Urinary bladder (tissue), 4 donors: ENCODE data around the gene C11orf58. TPM values are rescaled to one million over a fixed set of nuclear protein-coding genes. Genes with fewer than 3 reads are reported as not detected.

ENCODE experiments used
- DNase-seq: peaks from one replicate; pipeline ENCODE4 v3.0.0-alpha.2; 2015; ENCODE audit errors: extremely low spot score
- H3K27ac ChIP-seq: one replicate; pipeline ENCODE4 v1.5.1; 2013; ENCODE audit warnings: low read depth, mild to moderate bottlenecking, moderate library complexity
- H3K36me3 ChIP-seq: one replicate; pipeline ENCODE4 v1.6.1; 2013; ENCODE audit warnings: mild to moderate bottlenecking, moderate library complexity; ENCODE audit not compliant: insufficient read depth
- H3K4me1 ChIP-seq: one replicate; pipeline ENCODE4 v1.6.1; 2013; ENCODE audit warnings: mild to moderate bottlenecking, moderate library complexity; ENCODE audit not compliant: insufficient read depth
- H3K4me3 ChIP-seq: one replicate; pipeline ENCODE4 v1.5.1; 2013; ENCODE audit warnings: low read depth, low read length
- WGBS: extraction: QIAGEN DNeasy Blood & Tissue Kit; methylation state at CpG from one replicate; pipeline ENCODE4 v1.1.7; 2013; 5-methylcytosine and 5-hydroxymethylcytosine counted together
- polyA plus RNA-seq: library from polyadenylated mRNA; stranded (reverse); fragments of 200-250 nt; gene quantifications from one replicate; pipeline ENCODE4 v1.2.3, GENCODE V29; 2013
- total RNA-seq: library from RNA; depleted of rRNA; stranded (reverse); fragments of >200 nt; gene quantifications from one replicate; pipeline ENCODE4 v1.2.3, GENCODE V29; 2014
- donor health status: healthy with polysubstance abuse.
- donor health status: healthy.

Gene C11orf58
- total and polyA plus RNA-seq, 2 donors = 154 to 217 TPM

GRCh38 chr11:16784666-16785065 is 46.2 kb downstream of the C11orf58 start:
- H3K36me3 ChIP-seq = no peaks in the 10 kb centered on the region
- H3K27ac ChIP-seq = no peak overlapping the region
- DNase-seq = no peak
- H3K4me1 ChIP-seq = no peaks in the 10 kb centered on the region
- H3K4me3 ChIP-seq = no peak overlapping the region
- WGBS = 52% methylated on average over 2 of the region's 2 CpGs

- H3K4me1 ChIP-seq = no peaks in the 10 kb centered on the region
- no peak overlapping the region for H3K27ac ChIP-seq
- 57% methylated on average over 7 of the region's 7 CpGs for WGBS
- H3K36me3 ChIP-seq = no peaks in the 10 kb centered on the region
- no peak for DNase-seq
- no peak overlapping the region for H3K4me3 ChIP-seq
These were observed 47.2 kb downstream of the C11orf58 start for GRCh38 chr11:16785520-16786128.

- 88% methylated on average over 6 of the region's 6 CpGs for WGBS
- H3K4me1 ChIP-seq = no peaks in the 10 kb centered on the region
- H3K36me3 ChIP-seq = no peaks in the 10 kb centered on the region
- DNase-seq = no peak
- no peak overlapping the region for H3K27ac ChIP-seq
- no peak overlapping the region for H3K4me3 ChIP-seq
These were observed 47.7 kb downstream of the C11orf58 start for GRCh38 chr11:16786131-16786530.

GRCh38 chr11:16787035-16787742 is 48.7 kb downstream of the C11orf58 start:
- H3K27ac ChIP-seq = no peak overlapping the region
- WGBS = 87% methylated on average over 7 of the region's 7 CpGs

GRCh38 chr11:16788141-16789062 is 50.0 kb downstream of the C11orf58 start:
- Histone ChIP-seq H3K4me3 (no peak overlapping the region), H3K4me1 (no peaks in the 10 kb centered on the region), H3K36me3 (no peaks in the 10 kb centered on the region), H3K27ac (no peak overlapping the region)
- DNase-seq = no peak
- 67% methylated on average over 17 of the region's 17 CpGs for WGBS

More at GRCh38 chr11:16787035-16787742, 48.7 kb downstream of the C11orf58 start:
- DNase-seq = no peak
- no peaks in the 10 kb centered on the region for H3K36me3 ChIP-seq
- no peak overlapping the region for H3K4me3 ChIP-seq
- H3K4me1 ChIP-seq = no peaks in the 10 kb centered on the region

GRCh38 chr11:16789063-16789420 is 50.6 kb downstream of the C11orf58 start:
- H3K4me1 ChIP-seq = no peaks in the 10 kb centered on the region
- H3K27ac ChIP-seq = no peak overlapping the region
- H3K36me3 ChIP-seq = no peaks in the 10 kb centered on the region
- no peak for DNase-seq
- H3K4me3 ChIP-seq = no peak overlapping the region
- WGBS = 89% methylated on average over 13 of the region's 13 CpGs

- Histone ChIP-seq H3K4me1 (no peaks in the 10 kb centered on the region), H3K27ac (no peak overlapping the region), H3K4me3 (no peak overlapping the region), H3K36me3 (no peaks in the 10 kb centered on the region)
- WGBS = 96% methylated on average over 10 of the region's 10 CpGs
- no peak for DNase-seq
These were observed 51.4 kb downstream of the C11orf58 start for GRCh38 chr11:16789560-16790485.

- no peaks in the 10 kb centered on the region for H3K36me3 ChIP-seq
- DNase-seq = no peak
- WGBS = 92% methylated on average over 16 of the region's 16 CpGs
- H3K4me1 ChIP-seq = no peaks in the 10 kb centered on the region
- no peak overlapping the region for H3K27ac ChIP-seq
- no peak overlapping the region for H3K4me3 ChIP-seq
These were observed 52.2 kb downstream of the C11orf58 start for GRCh38 chr11:16790486-16791190.

GRCh38 chr11:16791191-16791961 is 52.9 kb downstream of the C11orf58 start:
- no peak for DNase-seq
- Histone ChIP-seq H3K4me1 (no peaks in the 10 kb centered on the region), H3K36me3 (no peaks in the 10 kb centered on the region), H3K4me3 (no peak overlapping the region), H3K27ac (no peak overlapping the region)
- WGBS = 62% methylated on average over 13 of the region's 13 CpGs

GRCh38 chr11:16792426-16792825 is 54.0 kb downstream of the C11orf58 start:
- DNase-seq = no peak
- Histone ChIP-seq H3K4me1 (no peaks in the 10 kb centered on the region), H3K36me3 (no peaks in the 10 kb centered on the region), H3K4me3 (no peak overlapping the region), H3K27ac (no peak overlapping the region)

GRCh38 chr11:16793009-16793408 is 54.6 kb downstream of the C11orf58 start:
- no peak overlapping the region for H3K4me3 ChIP-seq
- no peaks in the 10 kb centered on the region for H3K36me3 ChIP-seq
- H3K27ac ChIP-seq = no peak overlapping the region
- WGBS = 96% methylated on average over 3 of the region's 3 CpGs
- no peak for DNase-seq
- no peaks in the 10 kb centered on the region for H3K4me1 ChIP-seq

- WGBS = 97% methylated on average over 3 of the region's 3 CpGs
- no peak overlapping the region for H3K4me3 ChIP-seq
- H3K36me3 ChIP-seq = no peaks in the 10 kb centered on the region
- H3K4me1 ChIP-seq = no peaks in the 10 kb centered on the region
- H3K27ac ChIP-seq = no peak overlapping the region
- DNase-seq = no peak
These were observed 55.1 kb downstream of the C11orf58 start for GRCh38 chr11:16793511-16793910.
